HG02610 (cell line): Measurements from ENCODE around the gene TMEM179.

Source experiments
- ATAC-seq: cut with Tn5 transposase; IDR thresholded peaks from one replicate; pipeline ENCODE4 v1.9.1; 2021; ENCODE audit warnings: mild to moderate bottlenecking, moderate library complexity; ENCODE audit not compliant: unreplicated experiment

Gene TMEM179

DNA sequence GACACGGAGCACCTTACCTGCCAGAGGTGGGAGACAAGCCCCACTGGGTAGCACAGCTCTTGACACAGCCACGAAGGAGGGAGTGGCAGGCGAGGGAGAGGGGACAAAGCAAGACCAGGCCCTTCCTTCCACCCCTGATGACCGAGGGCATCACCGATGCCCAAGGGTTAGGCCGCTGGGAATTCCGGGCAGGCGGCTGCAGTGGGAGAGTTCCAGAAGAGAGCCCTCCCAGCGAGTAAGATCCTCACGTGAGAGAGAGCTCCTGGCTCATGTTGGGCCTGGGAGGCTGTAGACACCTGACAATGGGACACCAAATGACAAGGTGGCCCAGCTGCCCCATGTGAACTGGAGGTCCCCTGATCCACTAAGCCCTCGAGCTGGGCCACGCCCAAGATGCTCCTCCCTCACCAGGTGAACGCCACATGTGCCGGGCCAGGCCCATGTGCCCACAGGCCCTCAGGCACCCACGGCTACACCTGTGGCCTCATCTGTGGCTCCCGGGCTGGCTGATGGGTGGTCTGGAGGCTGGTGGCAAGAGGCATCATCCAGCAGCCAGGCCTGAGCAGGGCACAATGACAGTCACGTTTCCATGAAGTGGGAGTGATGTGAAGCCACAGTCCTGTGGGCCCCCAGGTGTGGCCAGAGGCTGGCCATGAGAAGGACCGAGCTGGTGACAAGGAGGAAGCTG, 57.1 kb downstream of the TMEM179 start:
- ATAC-seq, result no peak

DNA sequence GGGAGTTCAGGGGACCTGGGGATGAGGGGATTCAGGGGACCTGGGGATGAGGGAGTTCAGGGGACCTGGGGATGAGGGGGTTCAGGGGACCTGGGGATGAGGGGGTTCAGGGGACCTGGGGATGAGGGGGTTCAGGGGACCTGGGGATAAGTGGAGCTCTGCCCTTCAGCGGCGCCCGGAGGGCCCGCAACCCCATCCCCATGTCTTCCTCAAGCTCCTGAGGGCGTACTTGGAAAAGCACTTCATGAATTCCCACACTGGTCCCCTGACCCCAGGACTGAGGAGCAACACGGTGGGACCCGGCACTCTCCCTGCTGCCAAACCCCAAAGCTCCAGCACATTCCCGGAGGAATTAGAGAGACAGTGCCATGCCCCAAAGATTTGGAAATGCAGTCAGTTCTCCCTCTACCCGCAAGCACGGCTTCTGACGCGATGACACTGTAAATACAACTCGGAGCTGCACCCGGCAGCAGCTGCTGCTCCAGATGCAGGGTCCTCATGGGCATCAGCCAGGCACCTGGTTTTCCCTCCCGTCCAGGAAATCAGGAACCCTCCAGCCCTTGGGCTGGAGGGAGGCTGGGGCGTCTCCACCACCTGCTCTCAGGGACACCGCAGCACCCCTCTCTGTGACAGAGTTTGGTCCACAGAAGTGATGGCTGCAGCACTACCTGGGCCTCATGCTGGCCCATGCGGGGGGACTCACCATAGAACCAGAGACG, 57.8 kb downstream of the TMEM179 start:
- ATAC-seq, result no peak

DNA sequence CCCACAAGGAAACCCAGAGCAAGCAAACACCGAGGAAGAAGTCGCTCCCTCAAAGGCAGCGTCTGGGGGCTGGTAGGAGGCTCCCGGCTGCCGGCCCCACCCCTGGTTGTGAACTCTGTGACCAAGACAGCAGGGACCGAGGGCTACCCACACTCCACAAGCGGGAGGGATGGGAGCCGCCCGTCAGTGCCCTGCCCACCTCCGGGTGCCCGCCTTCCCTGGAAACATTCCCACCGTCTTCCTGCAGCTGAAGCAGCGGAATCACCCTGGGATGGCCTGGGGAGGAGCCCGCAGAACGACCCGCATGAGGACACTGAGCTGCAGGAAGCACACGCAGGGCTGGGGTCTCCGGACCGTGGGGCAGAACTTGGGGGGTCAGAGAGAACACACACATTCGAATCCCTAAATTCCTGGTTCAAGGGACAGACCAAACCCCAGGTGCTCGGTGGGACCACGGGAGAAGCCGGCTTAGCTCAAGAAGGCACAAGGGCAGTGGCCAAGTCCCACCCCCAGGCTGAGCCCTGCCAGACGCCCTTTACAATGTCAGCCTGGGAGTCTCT, 58.5 kb downstream of the TMEM179 start:
- no peak for ATAC-seq

DNA sequence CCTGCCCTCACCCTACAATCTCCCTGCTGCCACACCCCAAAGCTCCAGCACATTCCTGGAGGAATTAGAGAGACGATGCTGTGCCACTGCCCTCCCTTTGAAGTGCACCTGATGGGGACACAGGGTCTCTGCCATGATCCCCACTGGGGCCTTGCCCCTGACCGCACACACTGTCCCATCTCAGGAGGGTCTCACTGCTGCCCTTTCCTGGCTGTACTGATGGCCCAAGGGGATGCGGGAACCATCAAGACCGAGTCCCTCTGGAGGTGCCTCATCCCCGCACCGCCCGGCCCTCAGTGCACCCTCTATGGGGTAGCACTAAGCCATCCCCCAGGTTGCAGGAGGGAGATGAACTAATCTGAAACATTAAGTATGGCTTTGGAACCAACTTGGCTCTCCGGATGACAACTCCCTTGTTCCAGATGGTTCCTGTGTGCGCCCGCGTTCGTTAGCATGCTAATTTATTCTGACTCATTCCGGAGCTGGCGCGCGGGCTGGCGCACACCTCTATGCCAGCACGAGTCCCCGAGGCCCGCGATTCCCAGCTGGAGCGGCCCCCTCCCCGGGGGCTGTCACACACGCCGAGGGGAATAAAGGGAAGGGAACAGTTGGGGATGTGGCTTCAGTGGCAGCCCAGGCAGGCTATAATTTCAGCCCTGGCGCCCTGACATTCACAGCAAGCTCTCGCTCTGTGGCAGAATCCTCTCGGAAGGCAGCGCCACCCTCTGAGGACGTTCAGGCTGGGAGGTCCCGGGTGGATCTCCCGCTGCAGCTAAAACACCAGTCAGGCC, 59.2 kb downstream of the TMEM179 start:
- no peak for ATAC-seq

DNA sequence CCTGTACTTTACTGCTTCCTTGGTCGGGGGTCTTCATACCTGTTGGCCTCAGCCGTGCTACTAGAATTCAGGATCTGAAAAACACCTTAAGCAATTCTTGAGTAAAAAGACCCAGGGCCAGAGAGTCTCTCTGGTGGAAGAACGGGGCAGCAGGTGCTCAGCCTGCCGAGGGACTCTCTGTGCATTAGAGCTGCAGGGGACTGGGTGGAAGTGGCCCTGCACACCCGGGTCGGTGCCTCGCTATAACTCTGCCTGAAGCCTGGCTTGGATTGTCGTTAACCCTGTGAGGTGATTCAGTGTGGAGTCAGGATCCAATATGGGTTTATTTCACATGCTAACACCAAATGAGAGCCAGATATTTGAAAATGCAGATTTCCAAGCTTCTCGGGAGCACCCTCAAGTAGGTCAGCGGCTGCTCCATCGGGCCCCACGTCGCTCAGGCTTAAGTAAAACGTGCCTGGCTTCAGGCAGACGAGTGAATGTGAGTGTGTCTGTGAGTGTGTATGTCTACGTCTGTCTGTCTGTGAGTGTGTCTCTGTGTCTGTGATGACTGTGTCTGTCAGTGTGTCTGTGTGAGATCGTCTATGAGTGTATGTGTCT, 60.1 kb downstream of the TMEM179 start:
- no peak for ATAC-seq

DNA sequence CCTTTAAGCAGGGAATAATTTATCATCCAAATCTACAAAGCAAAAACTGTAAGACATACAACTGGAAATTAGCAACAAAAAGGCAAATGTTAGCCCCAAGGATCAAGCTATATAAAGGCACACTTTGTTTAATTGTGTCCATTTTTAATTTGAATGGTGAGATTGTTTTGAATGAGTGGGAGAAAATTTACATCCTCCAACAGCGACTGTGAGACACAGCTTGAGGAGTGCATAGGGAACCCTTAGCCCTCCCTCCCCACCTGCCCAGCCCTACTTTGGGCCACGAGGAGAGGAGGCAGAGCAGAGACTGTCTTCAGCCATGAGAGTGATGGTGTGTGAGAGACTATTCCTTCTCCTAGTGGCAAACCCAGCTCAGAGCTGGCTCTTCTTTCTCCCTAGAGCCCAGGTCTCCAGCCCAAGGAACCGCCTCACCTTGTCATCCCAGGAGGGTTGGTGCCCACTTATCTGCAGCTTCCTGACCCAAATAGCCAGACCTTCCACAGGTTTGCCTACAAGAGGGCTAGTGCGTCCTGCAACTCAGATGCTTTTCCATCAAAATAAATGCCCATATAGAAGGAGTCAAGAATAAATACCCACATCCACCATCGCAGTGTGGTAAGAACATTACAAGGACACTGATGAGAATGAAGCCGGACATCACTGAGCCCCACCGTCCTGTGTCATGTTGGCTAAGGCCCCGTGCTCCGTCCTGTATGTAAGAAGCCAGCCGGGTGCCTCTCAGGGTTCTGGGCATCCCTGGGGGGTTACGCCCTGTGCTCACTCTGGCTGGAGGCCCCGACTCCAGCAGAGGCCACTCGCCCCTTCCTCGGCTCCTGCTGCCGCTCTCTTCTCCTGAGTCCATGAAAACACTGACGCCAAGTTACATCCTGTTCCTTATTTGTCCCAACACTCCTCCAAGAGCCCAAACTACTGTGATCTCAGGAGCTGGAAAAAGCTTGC, 61.4 kb downstream of the TMEM179 start:
- no peak for ATAC-seq

DNA sequence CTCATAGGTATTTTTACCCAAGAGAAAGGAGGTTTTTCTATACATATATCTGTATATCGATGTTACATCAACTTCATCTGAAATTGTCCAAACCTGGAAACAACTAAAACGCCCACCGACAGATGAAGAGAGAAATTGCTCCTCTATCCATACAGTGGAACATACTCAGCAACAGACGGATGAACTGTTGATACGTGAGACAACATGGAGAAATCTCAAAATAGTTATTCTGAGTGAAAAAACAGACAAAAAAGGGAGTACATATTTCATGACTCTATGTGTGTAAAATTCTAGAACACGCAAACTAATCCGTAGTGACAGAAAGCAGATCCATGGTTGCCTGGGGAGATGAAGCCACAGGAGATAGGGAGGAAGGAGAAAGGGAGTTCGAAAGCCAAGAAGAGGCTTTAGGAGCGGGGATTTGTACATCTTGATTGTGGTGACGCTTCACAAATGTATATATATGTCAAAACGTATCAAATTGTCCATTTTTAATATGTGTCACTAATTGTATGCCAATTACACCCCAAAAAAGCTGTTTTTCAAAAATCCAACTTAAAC, 62.6 kb downstream of the TMEM179 start:
- no peak for ATAC-seq
